GM13976 (cell line): Measurements from ENCODE around the gene DYDC2.
"Not testable (repeated sequence)": the region's sequence is repeated elsewhere in the genome, so short reads cannot be mapped to it uniquely, and the experiment has no call there.

Experiments
- DNase-seq: peaks from one replicate; pipeline ENCODE4 v3.0.0; 2012; ENCODE audit warnings: low spot score
- CTCF ChIP-seq: IDR thresholded peaks from 2 replicates; pipeline ENCODE4 v1.5.1; 2012; ENCODE audit warnings: borderline replicate concordance, mild to moderate bottlenecking; ENCODE audit not compliant: insufficient read depth; ENCODE audit errors: extremely low read depth, missing control alignments, control extremely low read depth
- in situ Hi-C: fragments of 300-500 bp; cut with MboI; formaldehyde crosslinking; loops from one replicate; pipeline ENCODE4 v1.12.0; 2022; ENCODE audit warnings: low sequenced_read_pairs, mixed read lengths, inconsistent platforms; ENCODE audit not compliant: unreplicated experiment

The DYDC2 gene

DNA sequence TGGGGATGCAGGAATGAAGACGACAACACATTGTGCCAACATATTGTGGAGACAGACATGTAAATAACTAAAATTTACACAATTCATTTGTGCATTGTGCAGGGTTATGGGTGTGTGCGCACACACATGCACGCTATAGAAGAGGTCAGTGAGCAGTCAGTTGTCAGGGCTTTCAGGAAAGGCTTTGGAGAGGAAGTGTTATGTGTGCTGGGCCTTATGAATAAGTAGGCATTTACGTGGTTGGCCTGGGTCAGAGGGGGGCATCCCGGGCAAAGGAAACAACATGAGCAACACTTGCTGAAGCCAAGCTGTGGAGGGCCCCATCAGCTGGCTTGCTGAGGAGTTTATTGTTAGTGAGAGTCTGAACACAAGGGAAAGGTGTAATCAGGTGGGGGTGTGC is 55.9 kb downstream of the DYDC2 start:
- no peak for DNase-seq
- in situ Hi-C loops: no loop called here
- no peak for TF ChIP-seq CTCF

- in situ Hi-C loops: no loop called here
- no peak for TF ChIP-seq CTCF
- DNase-seq: no peak
Observed at GRCh38 chr10:80413271-80413996, 56.9 kb downstream of the DYDC2 start.

DNA sequence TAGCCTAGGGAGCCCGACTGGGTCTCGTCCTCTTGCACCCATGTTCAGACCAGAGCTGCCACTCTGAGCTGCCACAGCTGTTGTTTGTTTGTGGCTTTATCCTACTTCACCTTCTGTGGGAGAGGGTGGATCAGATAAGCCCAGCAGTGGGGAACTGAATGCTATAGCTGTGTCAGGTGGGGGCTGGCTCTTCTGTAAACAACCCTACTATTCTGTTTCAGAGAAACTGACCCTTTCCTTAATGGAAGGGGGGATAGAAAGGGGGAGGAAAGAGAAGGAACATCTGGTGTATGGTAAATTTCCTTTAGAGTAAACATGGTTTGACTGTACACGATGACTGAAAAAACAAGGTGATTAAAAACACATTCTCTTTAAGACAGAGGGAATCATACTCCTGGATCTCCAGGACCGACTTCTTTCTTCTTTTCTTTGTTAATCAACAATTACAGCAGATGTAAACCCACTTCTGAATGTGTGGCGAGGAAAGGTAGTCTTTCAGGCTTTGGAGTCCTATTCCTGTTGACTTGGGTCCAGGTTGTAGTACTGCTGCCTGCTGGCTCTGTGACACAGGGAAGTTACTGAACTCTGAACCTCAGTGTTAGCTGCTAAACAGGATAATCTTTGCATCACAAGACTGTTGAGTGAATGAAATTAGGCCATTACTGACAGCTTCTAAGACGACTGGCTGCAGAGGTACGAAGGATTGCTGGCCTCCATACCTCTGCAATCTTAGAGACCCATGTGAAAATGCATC is 57.7 kb downstream of the DYDC2 start:
- DNase-seq: no peak
- TF ChIP-seq CTCF: no peak
- in situ Hi-C loops: no loop called here

GRCh38 chr10:80415734-80416478 is 59.3 kb downstream of the DYDC2 start:
- no peak for TF ChIP-seq CTCF
- DNase-seq: no peak
- in situ Hi-C loops: no loop called here

- DNase-seq: no peak
- no peak for TF ChIP-seq CTCF
- in situ Hi-C loops: no loop called here
Observed at GRCh38 chr10:80416479-80417098, 60.0 kb downstream of the DYDC2 start.

DNA sequence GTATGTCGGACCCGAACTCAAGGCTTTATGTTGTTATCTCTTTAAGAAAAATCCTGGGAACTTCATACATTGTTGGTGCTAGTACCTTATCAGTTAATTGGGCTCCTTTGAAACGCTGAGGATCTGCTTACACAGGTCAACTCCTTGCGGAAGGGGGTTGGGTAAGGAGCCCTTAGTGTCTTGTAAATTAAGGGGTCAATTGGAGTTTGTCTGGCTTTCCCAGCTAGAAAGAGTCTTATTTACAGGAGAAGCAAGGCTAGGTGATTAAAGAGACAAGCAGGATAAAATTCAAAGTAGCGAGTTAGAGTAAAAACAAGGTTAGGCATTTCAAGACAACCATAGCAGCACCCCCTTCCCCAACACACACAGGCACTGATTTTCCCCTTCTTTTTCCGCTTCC is 60.7 kb downstream of the DYDC2 start:
- in situ Hi-C loops, DNase-seq: not testable (repeated sequence)
